ENCODE results near the gene ZNF423. TPM values are rescaled to one million over a fixed set of nuclear protein-coding genes. Genes with fewer than 3 reads are reported as not detected.

The ZNF423 gene
- total RNA-seq, 1 donor from 2014 or later: 19.8 TPM

DNA sequence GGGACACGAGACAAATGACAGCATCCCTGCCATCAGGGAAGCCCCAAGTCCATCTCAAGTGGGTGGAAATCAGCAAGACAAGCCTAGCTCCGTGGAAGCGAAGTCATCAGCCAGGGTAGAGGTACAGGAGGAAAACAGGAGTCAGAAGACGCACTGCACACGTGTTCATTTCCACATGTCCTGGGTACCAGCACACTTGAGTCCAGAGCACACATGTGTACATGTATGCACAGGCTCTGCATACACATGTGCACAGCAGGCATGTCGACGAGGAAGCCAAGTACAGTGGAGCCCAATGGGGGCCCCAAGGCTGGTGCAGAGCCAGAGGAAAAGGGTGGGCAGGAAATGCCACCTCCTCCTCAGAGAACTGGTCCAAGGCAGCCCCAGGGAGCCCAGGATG, 75.9 kb downstream of the ZNF423 start:
- H3K27me3 Mint-ChIP-seq (ENCODE audit: low read depth): no peaks in the 10 kb centered on the region
- DNase-seq (ENCODE audit: low spot score in 2 of 2, unreplicated experiment in 2 of 2): no peak
- no peak overlapping the region for H3K4me3 Mint-ChIP-seq
- peaks cover 5% of the 10 kb centered on the region for H3K4me1 Mint-ChIP-seq
- H3K27ac Mint-ChIP-seq: no peak overlapping the region
- H3K9me3 Mint-ChIP-seq: no peaks in the 10 kb centered on the region
- no peaks in the 10 kb centered on the region for H3K36me3 Mint-ChIP-seq
- TF ChIP-seq, protein P1, sequence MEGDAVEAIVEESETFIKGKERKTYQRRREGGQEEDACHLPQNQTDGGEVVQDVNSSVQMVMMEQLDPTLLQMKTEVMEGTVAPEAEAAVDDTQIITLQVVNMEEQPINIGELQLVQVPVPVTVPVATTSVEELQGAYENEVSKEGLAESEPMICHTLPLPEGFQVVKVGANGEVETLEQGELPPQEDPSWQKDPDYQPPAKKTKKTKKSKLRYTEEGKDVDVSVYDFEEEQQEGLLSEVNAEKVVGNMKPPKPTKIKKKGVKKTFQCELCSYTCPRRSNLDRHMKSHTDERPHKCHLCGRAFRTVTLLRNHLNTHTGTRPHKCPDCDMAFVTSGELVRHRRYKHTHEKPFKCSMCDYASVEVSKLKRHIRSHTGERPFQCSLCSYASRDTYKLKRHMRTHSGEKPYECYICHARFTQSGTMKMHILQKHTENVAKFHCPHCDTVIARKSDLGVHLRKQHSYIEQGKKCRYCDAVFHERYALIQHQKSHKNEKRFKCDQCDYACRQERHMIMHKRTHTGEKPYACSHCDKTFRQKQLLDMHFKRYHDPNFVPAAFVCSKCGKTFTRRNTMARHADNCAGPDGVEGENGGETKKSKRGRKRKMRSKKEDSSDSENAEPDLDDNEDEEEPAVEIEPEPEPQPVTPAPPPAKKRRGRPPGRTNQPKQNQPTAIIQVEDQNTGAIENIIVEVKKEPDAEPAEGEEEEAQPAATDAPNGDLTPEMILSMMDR (IDR thresholded peaks at IDR 0.05; ENCODE audit: unreplicated experiment): no peak

DNA sequence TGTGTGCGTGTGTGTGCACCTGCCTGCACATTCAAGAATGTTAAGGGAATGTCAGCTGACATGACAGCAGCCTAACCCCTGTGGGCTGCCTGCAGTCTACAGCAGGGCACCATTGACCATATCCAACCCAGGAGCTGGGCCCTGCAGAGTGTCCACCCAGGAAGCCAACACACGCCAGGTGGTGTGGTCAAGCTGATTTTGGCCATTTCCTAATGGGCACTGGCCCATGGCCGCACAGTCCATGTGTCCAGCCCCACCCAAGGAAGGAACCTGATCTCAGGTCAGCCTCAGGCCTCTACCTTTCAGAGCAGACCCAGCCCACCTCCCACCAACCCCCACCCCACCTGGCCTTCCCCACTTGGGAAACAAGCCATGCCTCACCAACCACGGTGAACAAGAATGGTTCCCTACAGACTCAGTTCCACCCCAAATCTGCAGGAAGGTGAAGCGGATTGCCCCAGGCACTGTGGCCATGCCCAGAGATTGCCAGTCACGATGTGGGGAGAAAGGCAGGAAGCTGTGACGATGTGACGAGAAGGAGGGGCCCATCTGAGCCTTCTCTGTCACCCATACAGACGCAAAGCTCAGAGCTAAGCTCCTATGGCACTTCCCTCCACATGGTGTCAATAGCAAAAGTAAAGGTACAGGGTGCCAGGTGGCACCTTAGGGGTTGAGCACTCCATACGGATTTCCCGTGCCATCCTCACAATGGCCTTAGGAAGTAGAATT, 77.5 kb downstream of the ZNF423 start:
- Mint-ChIP-seq H3K4me1 (peaks cover 5% of the 10 kb centered on the region), H3K27me3 (ENCODE audit: low read depth) (no peaks in the 10 kb centered on the region), H3K27ac (no peak overlapping the region), H3K4me3 (no peak overlapping the region), H3K9me3 (no peaks in the 10 kb centered on the region), H3K36me3 (no peaks in the 10 kb centered on the region)
- no peak for DNase-seq (ENCODE audit: low spot score in 2 of 2, unreplicated experiment in 2 of 2)
- TF ChIP-seq, protein P1 (IDR thresholded peaks at IDR 0.05; ENCODE audit: unreplicated experiment): no peak

DNA sequence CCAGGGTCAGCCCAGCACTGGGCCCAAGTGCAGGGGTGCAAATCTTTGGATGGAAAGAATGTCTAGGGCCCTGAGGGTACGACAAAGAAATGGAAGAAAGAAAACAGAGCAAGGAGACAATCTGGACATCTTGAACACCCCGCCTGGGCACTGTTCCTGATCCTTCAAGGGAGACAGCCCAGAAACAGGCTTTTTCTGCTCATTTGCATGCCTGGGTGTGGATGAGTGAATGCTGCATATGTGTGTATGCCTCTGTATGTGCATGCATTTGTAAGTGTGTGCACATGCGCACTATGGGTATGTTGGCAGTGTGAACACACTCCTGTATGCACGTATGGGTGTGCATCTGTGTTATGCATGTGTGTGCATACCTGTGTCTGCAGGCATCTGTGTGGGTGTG, 79.2 kb downstream of the ZNF423 start:
- TF ChIP-seq, protein P1 (IDR thresholded peaks at IDR 0.05; ENCODE audit: unreplicated experiment): no peak
- Mint-ChIP-seq H3K4me1 (peaks cover 5% of the 10 kb centered on the region), H3K27me3 (ENCODE audit: low read depth) (no peaks in the 10 kb centered on the region), H3K4me3 (no peak overlapping the region), H3K9me3 (no peaks in the 10 kb centered on the region), H3K36me3 (peaks cover under 1% of the 10 kb centered on the region), H3K27ac (no peak overlapping the region)
- no peak for DNase-seq (ENCODE audit: low spot score in 2 of 2, unreplicated experiment in 2 of 2)

DNA sequence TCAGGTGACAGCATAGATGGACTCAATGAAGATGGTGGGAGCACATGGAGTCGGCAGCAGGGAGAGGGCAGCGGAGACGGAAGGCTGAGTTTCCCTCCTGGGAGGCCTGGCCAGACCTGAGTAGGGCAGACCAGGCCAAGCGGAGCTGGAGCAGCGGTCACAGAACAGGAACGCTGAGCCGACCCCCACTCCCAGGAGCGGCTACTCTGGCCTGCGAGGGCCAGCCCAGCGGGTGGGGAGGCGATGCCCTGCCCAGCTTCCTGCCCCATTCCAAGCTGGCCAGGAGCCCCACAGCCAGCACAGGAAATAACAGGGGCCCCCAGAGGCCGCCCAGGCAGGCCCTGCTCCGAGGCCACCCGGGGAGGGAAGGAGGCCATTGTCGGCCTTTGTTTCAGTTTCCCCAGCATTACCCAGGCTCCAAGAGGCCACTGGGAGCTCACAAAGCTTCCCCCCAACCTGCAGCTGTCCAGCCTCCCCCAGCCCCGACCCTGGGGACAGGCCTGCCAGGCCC, 79.8 kb downstream of the ZNF423 start:
- TF ChIP-seq, protein P1 (IDR thresholded peaks at IDR 0.05; ENCODE audit: unreplicated experiment): no peak
- no peak overlapping the region for H3K27ac Mint-ChIP-seq
- H3K27me3 Mint-ChIP-seq (ENCODE audit: low read depth): no peaks in the 10 kb centered on the region
- no peak overlapping the region for H3K4me3 Mint-ChIP-seq
- peaks cover 5% of the 10 kb centered on the region for H3K4me1 Mint-ChIP-seq
- peaks cover 3% of the 10 kb centered on the region for H3K36me3 Mint-ChIP-seq
- H3K9me3 Mint-ChIP-seq: no peaks in the 10 kb centered on the region
- DNase-seq (ENCODE audit: low spot score in 2 of 2, unreplicated experiment in 2 of 2): no peak

DNA sequence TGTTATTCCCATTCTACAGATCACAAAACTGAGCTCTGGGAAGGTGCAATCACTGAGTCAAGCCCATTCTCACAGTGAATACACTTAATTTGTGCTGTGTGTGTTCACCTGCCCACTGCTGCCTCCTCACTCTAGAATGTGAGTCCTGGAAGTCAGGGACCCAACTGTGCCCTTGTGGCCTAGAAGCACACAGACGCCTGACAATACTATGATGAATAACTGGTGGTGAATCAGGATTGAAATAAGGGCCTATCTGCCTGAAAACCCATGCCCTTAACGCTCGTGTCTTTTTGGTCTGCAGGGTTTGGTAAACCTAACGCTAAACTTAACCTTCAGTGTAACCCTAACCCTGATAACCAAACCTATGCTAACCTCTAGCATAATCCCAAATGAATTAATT, 80.3 kb downstream of the ZNF423 start:
- Mint-ChIP-seq H3K4me1 (peaks cover 2% of the 10 kb centered on the region), H3K27ac (no peak overlapping the region), H3K27me3 (ENCODE audit: low read depth) (no peaks in the 10 kb centered on the region), H3K4me3 (no peak overlapping the region), H3K36me3 (peaks cover 3% of the 10 kb centered on the region), H3K9me3 (no peaks in the 10 kb centered on the region)
- TF ChIP-seq, protein P1 (IDR thresholded peaks at IDR 0.05; ENCODE audit: unreplicated experiment): no peak
- DNase-seq (ENCODE audit: low spot score in 2 of 2, unreplicated experiment in 2 of 2): no peak
